HPDE6-E6E7 (cell line): ENCODE results near the gene BEND5.

ENCODE experiments used
- DNase-seq: peaks from one replicate; pipeline ENCODE4 v3.0.0; 2011; ENCODE audit warnings: missing footprints; ENCODE audit errors: extremely low spot score

The BEND5 gene

GRCh38 chr1:48761986-48762385, 14.7 kb downstream of the BEND5 start:
- DNase-seq, result no peak

GRCh38 chr1:48761411-48761810, 15.3 kb downstream of the BEND5 start:
- no peak for DNase-seq

GRCh38 chr1:48760857-48761256, 15.8 kb downstream of the BEND5 start:
- no peak for DNase-seq

- DNase-seq, result no peak
These were observed 17.7 kb downstream of the BEND5 start for GRCh38 chr1:48758976-48759375.

- DNase-seq, result no peak
These were observed 19.3 kb downstream of the BEND5 start for GRCh38 chr1:48757363-48757762.

- DNase-seq, result no peak
These were observed 19.9 kb downstream of the BEND5 start for GRCh38 chr1:48756683-48757316.

- DNase-seq, result no peak
These were observed 23.4 kb downstream of the BEND5 start for GRCh38 chr1:48753293-48753692.

GRCh38 chr1:48750109-48750508, 26.6 kb downstream of the BEND5 start:
- DNase-seq, result no peak

- no peak for DNase-seq
These were observed 27.6 kb downstream of the BEND5 start for GRCh38 chr1:48749068-48749467.

- DNase-seq, result no peak
These were observed 29.8 kb downstream of the BEND5 start for GRCh38 chr1:48746906-48747305.

- no peak for DNase-seq
These were observed 32.7 kb downstream of the BEND5 start for GRCh38 chr1:48744032-48744431.

GRCh38 chr1:48743480-48743879, 33.2 kb downstream of the BEND5 start:
- DNase-seq, result no peak

- DNase-seq, result no peak
These were observed 35.3 kb downstream of the BEND5 start for GRCh38 chr1:48741380-48741779.

- no peak for DNase-seq
These were observed 36.1 kb downstream of the BEND5 start for GRCh38 chr1:48740621-48741020.

GRCh38 chr1:48739091-48739490, 37.6 kb downstream of the BEND5 start:
- DNase-seq, result no peak

GRCh38 chr1:48738356-48738755, 38.3 kb downstream of the BEND5 start:
- DNase-seq, result no peak

- DNase-seq, result no peak
These were observed 40.9 kb downstream of the BEND5 start for GRCh38 chr1:48735796-48736195.

- DNase-seq, result no peak
These were observed 46.4 kb downstream of the BEND5 start for GRCh38 chr1:48730164-48730910.

- DNase-seq, result no peak
These were observed 48.1 kb downstream of the BEND5 start for GRCh38 chr1:48728584-48728983.

- no peak for DNase-seq
These were observed 50.0 kb downstream of the BEND5 start for GRCh38 chr1:48726557-48727215.

- no peak for DNase-seq
These were observed 50.6 kb downstream of the BEND5 start for GRCh38 chr1:48726139-48726538.

- DNase-seq, result no peak
These were observed 51.2 kb downstream of the BEND5 start for GRCh38 chr1:48725341-48726046.
